Neuronal stem cell (in vitro differentiated cells): ENCODE results near the gene MUCL3.

Experiments
- DNase-seq: peaks from one replicate; pipeline ENCODE4 v3.0.0-alpha.2; 2013; ENCODE audit warnings: low spot score
- H2AFZ ChIP-seq: one replicate; pipeline ENCODE4 v1.6.1; 2013; ENCODE audit warnings: mild to moderate bottlenecking, low read length, inconsistent platforms
- H2AK5ac ChIP-seq: 2 replicates; pipeline ENCODE4 v1.6.1; 2013; ENCODE audit warnings: low read depth, mild to moderate bottlenecking, inconsistent platforms, low read length, moderate library complexity, mixed read lengths
- H2BK120ac ChIP-seq: 2 replicates; pipeline ENCODE4 v1.6.1; 2013; ENCODE audit warnings: low read depth, mild to moderate bottlenecking, inconsistent platforms, low read length, moderate library complexity, mixed read lengths
- H2BK12ac ChIP-seq: one replicate; pipeline ENCODE4 v1.6.1; 2013; ENCODE audit warnings: low read length, inconsistent platforms
- H2BK15ac ChIP-seq: 2 replicates; pipeline ENCODE4 v1.6.1; 2013; ENCODE audit warnings: mild to moderate bottlenecking, low read length, inconsistent platforms, mixed read lengths
- H2BK5ac ChIP-seq: one replicate; pipeline ENCODE4 v1.6.1; 2013; ENCODE audit warnings: inconsistent platforms, mild to moderate bottlenecking, low read length, moderate library complexity
- H3K14ac ChIP-seq: one replicate; pipeline ENCODE4 v1.6.1; 2013; ENCODE audit warnings: low read length, inconsistent platforms
- H3K18ac ChIP-seq: 2 replicates; pipeline ENCODE4 v1.6.1; 2013; ENCODE audit warnings: low read length, inconsistent platforms
- H3K23ac ChIP-seq: 2 replicates; pipeline ENCODE4 v1.6.1; 2013; ENCODE audit warnings: low read depth, mild to moderate bottlenecking, mixed read lengths, low read length, inconsistent platforms; ENCODE audit not compliant: poor library complexity
- H3K27ac ChIP-seq: replicated peaks from 3 replicates; pipeline ENCODE4 v1.5.1; 2013; ENCODE audit warnings: low read length, inconsistent platforms
- H3K27me3 ChIP-seq, 3 experiments: 2 replicates each; pipeline ENCODE4 v1.6.1; 2013; ENCODE audit warnings: low read length in 3 of 3, mild to moderate bottlenecking in 2 of 3, inconsistent platforms in 1 of 3, low read depth in 1 of 3, mixed read lengths in 1 of 3, moderate library complexity in 1 of 3; ENCODE audit not compliant: control insufficient read depth in 3 of 3, insufficient read depth in 3 of 3
- H3K36me3 ChIP-seq, 2 donors: replicated peaks in 1 of 2; 2 replicates each; pipeline ENCODE4 v1.6.1; 2013; ENCODE audit warnings: low read length in 2 of 2; ENCODE audit not compliant: control insufficient read depth in 2 of 2, insufficient read depth in 2 of 2
- H3K4ac ChIP-seq: 2 replicates; pipeline ENCODE4 v1.6.1; 2013; ENCODE audit warnings: inconsistent platforms, mild to moderate bottlenecking, low read length, moderate library complexity
- H3K4me1 ChIP-seq, 2 donors: 1 replicate in 1 of 2; 2 replicates in 1 of 2; pipeline ENCODE4 v1.6.1; 2013; ENCODE audit warnings: low read length in 2 of 2, low read depth in 1 of 2; ENCODE audit not compliant: control insufficient read depth in 2 of 2, insufficient read depth in 1 of 2
- H3K4me2 ChIP-seq: one replicate; pipeline ENCODE4 v1.6.1; 2013; ENCODE audit warnings: mild to moderate bottlenecking, low read length, inconsistent platforms; ENCODE audit not compliant: insufficient read depth, poor library complexity, severe bottlenecking
- H3K4me3 ChIP-seq, 2 donors: 2 replicates each; pipeline ENCODE4 v1.5.1; 2013; ENCODE audit warnings: low read length in 2 of 2, mild to moderate bottlenecking in 2 of 2, inconsistent platforms in 1 of 2, moderate library complexity in 1 of 2
- H3K79me1 ChIP-seq: one replicate; pipeline ENCODE4 v1.6.1; 2013; ENCODE audit warnings: low read depth, mild to moderate bottlenecking, inconsistent platforms, low read length, moderate library complexity
- H3K9ac ChIP-seq: one replicate; pipeline ENCODE4 v1.6.1; 2013; ENCODE audit warnings: mild to moderate bottlenecking, low read depth, low read length, inconsistent platforms; ENCODE audit not compliant: poor library complexity
- H3K9me3 ChIP-seq, 2 donors: replicated peaks in 1 of 2; 2 replicates each; pipeline versions ENCODE3 to v1.6.1; 2013; ENCODE audit warnings: low read length in 2 of 2, mild to moderate bottlenecking in 2 of 2, inconsistent platforms in 1 of 2, low read depth in 1 of 2, mixed read lengths in 1 of 2, moderate library complexity in 1 of 2; ENCODE audit not compliant: control insufficient read depth in 2 of 2, insufficient read depth in 1 of 2
- H4K8ac ChIP-seq: one replicate; pipeline ENCODE4 v1.6.1; 2013; ENCODE audit warnings: low read depth, mild to moderate bottlenecking, inconsistent platforms, low read length, moderate library complexity
- H4K91ac ChIP-seq: one replicate; pipeline ENCODE4 v1.6.1; 2013; ENCODE audit warnings: low read length, low read depth, mild to moderate bottlenecking, inconsistent platforms; ENCODE audit not compliant: poor library complexity
- WGBS, 2 donors: extraction: QIAGEN DNeasy Blood & Tissue Kit; methylation state at CpG; one replicate each; pipeline ENCODE4 v1.1.7; 2013; ENCODE audit warnings: missing lambda C conversion rate in 2 of 2, mixed read lengths in 1 of 2; ENCODE audit not compliant: insufficient read length in 2 of 2, insufficient replicate concordance in 1 of 2; ENCODE audit errors: extremely low coverage in 2 of 2; 5-methylcytosine and 5-hydroxymethylcytosine counted together

Gene MUCL3

DNA sequence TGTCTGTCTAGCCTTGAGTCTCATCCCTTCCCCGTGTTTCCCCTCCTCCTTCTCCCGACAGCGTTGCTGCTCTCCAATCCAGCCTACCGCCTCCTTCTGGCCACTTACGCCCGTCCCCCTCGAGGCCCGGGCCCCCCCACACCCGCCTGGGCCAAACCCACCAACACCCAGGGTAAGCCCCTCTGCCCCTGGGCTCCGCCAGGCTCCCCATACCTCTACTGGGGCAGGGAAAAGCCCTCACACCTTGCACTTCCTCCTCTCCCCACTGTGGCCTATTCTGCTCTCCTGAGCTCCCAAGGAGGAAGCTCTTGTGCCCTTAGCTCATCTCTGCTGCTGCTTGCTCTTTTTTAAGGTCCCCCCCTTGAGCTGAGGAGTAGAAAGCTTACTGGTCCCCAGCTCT, 45.4 kb upstream of the MUCL3 start:
- Histone ChIP-seq H3K4me3 (no peak overlapping the region), H3K79me1 (peaks cover 29% of the 10 kb centered on the region), H2BK12ac (no peak overlapping the region), H3K36me3 (peaks cover 85 to 100% of the 10 kb centered on the region in 2 donors), H3K18ac (no peak overlapping the region), H2AK5ac (no peak overlapping the region), H3K14ac (no peak overlapping the region), H2BK120ac (no peak overlapping the region), H3K4me1 (peaks cover 0 to 19% of the 10 kb centered on the region in 2 donors), H3K27me3 (no peaks in the 10 kb centered on the region), H3K9me3 (no peaks in the 10 kb centered on the region), H3K23ac (no peak overlapping the region), H3K27ac (no peak overlapping the region), H2BK5ac (no peak overlapping the region), H3K4me2 (no peak overlapping the region), H2BK15ac (no peak overlapping the region), H3K4ac (no peak overlapping the region), H4K91ac (no peak overlapping the region), H4K8ac (no peak overlapping the region), H2AFZ (no peak overlapping the region), H3K9ac (no peak overlapping the region)
- DNase-seq: no peak
- WGBS, 2 donors: no CpG with 5 or more reads among the region's 10 CpGs

GRCh38 chr6:30896541-30896940, 44.2 kb upstream of the MUCL3 start:
- no peak overlapping the region for H3K4me2 ChIP-seq
- no peak for DNase-seq
- no peak overlapping the region for H2AK5ac ChIP-seq
- no peak overlapping the region for H2BK120ac ChIP-seq
- no peak overlapping the region for H3K14ac ChIP-seq
- H3K23ac ChIP-seq: no peak overlapping the region
- H2BK15ac ChIP-seq: no peak overlapping the region
- no peak overlapping the region for H2BK5ac ChIP-seq
- no peak overlapping the region for H4K8ac ChIP-seq
- no peak overlapping the region for H3K27ac ChIP-seq
- no peaks in the 10 kb centered on the region for H3K9me3 ChIP-seq
- H3K4me1 ChIP-seq: peaks cover 0 to 14% of the 10 kb centered on the region in 2 donors
- no peak overlapping the region for H4K91ac ChIP-seq
- H3K36me3 ChIP-seq: peaks cover 74 to 93% of the 10 kb centered on the region in 2 donors
- WGBS, 2 donors: no CpG with 5 or more reads among the region's 13 CpGs
- no peak overlapping the region for H3K9ac ChIP-seq
- H2BK12ac ChIP-seq: no peak overlapping the region
- no peak overlapping the region for H3K4me3 ChIP-seq
- no peaks in the 10 kb centered on the region for H3K27me3 ChIP-seq
- H3K4ac ChIP-seq: no peak overlapping the region
- no peak overlapping the region for H3K18ac ChIP-seq
- no peak overlapping the region for H2AFZ ChIP-seq
- peaks cover 20% of the 10 kb centered on the region for H3K79me1 ChIP-seq

DNA sequence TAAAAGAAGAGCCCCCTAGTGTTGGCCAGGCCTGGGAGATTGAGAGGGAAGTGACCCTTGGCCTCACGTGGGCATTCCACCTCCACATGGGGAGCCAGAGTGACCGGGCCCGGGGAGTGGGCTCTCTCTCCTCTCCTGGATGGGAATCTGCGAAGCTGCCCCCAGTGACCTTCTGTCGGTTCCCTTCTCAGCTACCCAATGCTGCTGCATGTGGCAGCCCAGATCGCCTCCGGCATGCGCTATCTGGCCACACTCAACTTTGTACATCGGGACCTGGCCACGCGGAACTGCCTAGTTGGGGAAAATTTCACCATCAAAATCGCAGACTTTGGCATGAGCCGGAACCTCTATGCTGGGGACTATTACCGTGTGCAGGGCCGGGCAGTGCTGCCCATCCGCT, 42.9 kb upstream of the MUCL3 start:
- Histone ChIP-seq H3K9ac (no peak overlapping the region), H3K79me1 (peaks cover 11% of the 10 kb centered on the region), H3K14ac (no peak overlapping the region), H2BK120ac (no peak overlapping the region), H3K27ac (no peak overlapping the region), H2AFZ (no peak overlapping the region), H4K8ac (no peak overlapping the region), H2BK12ac (no peak overlapping the region), H3K18ac (no peak overlapping the region), H3K4me2 (no peak overlapping the region), H3K4me3 (no peak overlapping the region), H3K9me3 (no peaks in the 10 kb centered on the region), H2BK5ac (no peak overlapping the region), H3K36me3 (peaks cover 64 to 80% of the 10 kb centered on the region in 2 donors), H3K27me3 (no peaks in the 10 kb centered on the region), H3K4ac (no peak overlapping the region), H3K23ac (peak overlapping the region; percentile 29), H4K91ac (no peak overlapping the region), H3K4me1 (peaks cover 0 to 11% of the 10 kb centered on the region in 2 donors), H2AK5ac (no peak overlapping the region), H2BK15ac (no peak overlapping the region)
- DNase-seq: no peak
- WGBS, 2 donors: no CpG with 5 or more reads among the region's 16 CpGs

GRCh38 chr6:30898750-30899360, 41.9 kb upstream of the MUCL3 start:
- Histone ChIP-seq H3K9ac (no peak overlapping the region), H3K79me1 (peaks cover 5% of the 10 kb centered on the region), H3K4me1 (peaks cover 0 to 11% of the 10 kb centered on the region in 2 donors), H2AK5ac (no peak overlapping the region), H2BK5ac (no peak overlapping the region), H2BK120ac (no peak overlapping the region), H3K27me3 (no peaks in the 10 kb centered on the region), H2AFZ (no peak overlapping the region), H4K91ac (no peak overlapping the region), H3K36me3 (peaks cover 54 to 70% of the 10 kb centered on the region in 2 donors), H3K9me3 (no peaks in the 10 kb centered on the region), H3K23ac (no peak overlapping the region), H3K18ac (no peak overlapping the region), H3K4me2 (no peak overlapping the region), H3K27ac (no peak overlapping the region), H2BK12ac (no peak overlapping the region), H3K14ac (no peak overlapping the region), H2BK15ac (no peak overlapping the region), H4K8ac (no peak overlapping the region), H3K4ac (no peak overlapping the region), H3K4me3 (peak overlapping the region in 1 of 2 donors; percentile 17)
- WGBS, 2 donors: no CpG with 5 or more reads among the region's 23 CpGs
- no peak for DNase-seq
